Measurements from ENCODE around the gene CAMTA2. TPM values are rescaled to one million over a fixed set of nuclear protein-coding genes. Genes with fewer than 3 reads are reported as not detected.

Gene CAMTA2
- total RNA-seq, 4 donors from 2014 or later: 6.9 to 19.6 (median 13.4) TPM

DNA sequence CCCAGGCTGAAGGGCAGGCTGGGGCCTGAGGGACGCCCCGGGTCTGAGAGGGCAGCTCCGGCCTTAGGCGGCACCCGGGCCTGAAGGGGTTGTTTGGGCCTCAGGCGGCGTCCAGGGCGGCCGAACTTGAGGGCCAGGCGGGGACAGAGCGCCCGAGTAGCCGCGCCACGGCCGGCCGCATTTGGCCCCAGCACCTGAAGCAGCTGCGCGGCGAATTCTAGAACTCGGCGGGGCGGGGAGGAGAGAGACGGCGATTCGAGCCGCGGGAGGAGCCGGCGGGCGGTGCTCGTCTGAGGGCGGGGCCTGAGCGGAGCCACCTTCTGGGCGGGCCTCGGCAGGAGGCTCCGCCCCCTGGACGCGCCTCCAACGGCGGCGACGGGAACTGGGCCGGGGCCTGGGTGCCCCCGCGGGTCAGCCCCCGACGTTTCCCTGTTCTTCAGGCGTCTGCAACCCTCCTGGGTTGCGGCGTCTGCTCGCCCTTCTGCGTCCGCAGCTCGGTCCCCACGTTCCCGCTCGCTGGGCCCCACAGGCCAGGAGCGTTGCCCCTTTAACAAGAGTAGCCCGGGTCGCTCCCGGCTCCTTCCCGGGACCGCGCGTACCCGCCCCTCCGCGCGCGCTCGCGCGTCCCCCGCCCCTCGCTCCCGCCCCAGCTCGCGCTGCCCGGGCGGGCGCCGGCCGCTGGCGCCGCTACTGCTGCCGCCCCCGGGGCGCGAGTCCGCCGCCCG is 10.0 kb upstream of the CAMTA2 start, which contains the start of the genes INCA1 and KIF1C:
INCA1 (minus strand) TSS at position 221 of the 725 bp plus-strand sequence. CDS start 3,085 bp downstream, outside the sequence.
KIF1C (plus strand) TSS at position 649 of the 725 bp plus-strand sequence. CDS start 2,297 bp downstream, outside the sequence.
- peak in 2 of 4 donors; percentile 70 to 74 for TF ChIP-seq POLR2A (IDR thresholded peaks at IDR 0.05)
- TF ChIP-seq, protein P1, sequence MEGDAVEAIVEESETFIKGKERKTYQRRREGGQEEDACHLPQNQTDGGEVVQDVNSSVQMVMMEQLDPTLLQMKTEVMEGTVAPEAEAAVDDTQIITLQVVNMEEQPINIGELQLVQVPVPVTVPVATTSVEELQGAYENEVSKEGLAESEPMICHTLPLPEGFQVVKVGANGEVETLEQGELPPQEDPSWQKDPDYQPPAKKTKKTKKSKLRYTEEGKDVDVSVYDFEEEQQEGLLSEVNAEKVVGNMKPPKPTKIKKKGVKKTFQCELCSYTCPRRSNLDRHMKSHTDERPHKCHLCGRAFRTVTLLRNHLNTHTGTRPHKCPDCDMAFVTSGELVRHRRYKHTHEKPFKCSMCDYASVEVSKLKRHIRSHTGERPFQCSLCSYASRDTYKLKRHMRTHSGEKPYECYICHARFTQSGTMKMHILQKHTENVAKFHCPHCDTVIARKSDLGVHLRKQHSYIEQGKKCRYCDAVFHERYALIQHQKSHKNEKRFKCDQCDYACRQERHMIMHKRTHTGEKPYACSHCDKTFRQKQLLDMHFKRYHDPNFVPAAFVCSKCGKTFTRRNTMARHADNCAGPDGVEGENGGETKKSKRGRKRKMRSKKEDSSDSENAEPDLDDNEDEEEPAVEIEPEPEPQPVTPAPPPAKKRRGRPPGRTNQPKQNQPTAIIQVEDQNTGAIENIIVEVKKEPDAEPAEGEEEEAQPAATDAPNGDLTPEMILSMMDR (IDR thresholded peaks at IDR 0.05): peak in 5 of 6 experiments; percentile 14 to 48 (median 31)
- Histone ChIP-seq H3K27me3 (no peaks in the 10 kb centered on the region), H3K9me3 (no peaks in the 10 kb centered on the region), H3K4me1 (peaks cover 16 to 40% (median 25%) of the 10 kb centered on the region in 3 donors), H3K27ac (peak within 1 kb of the TSS; percentile 91 to 94 (median 93)), H3K4me3 (peak within 1 kb of the TSS; percentile 80 to 98 (median 90)), H3K36me3 (peaks cover 7 to 24% (median 14%) of the 10 kb centered on the region in 3 donors)
- peak; percentile 29 for DNase-seq
- intact Hi-C loops (cut with DNase I): no loop called here
- WGBS, 2 donors: 0% methylated on average over 5 to 18 of the region's 93 CpGs

DNA sequence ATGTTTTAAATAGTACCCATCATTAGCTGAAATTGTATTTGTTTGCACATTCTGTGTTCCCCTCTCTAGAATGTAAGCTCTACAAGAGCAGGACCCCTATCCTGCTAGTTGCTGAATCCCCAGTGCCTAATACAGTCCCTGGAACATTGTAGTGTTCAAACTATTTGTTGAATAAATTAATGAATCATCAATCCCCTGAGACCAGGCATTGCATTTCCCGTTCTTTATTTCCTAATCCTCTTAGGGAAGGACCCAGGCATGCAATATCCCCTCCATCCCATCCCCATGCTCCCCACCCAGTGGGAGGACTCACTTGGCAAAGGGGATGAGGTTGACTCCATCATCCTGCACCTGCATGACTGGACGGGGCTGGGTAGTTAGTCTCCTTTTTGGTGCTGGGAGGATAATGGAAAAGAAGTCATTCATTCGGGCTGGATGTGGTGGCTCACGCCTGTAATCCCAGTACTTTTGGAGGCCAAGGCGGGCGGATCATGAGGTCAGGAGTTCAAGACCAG is 6.7 kb upstream of the CAMTA2 start:
- 72 to 86% methylated on average over 3 to 5 of the region's 6 CpGs for WGBS, 2 donors
- intact Hi-C loops (cut with DNase I): no loop called here

DNA sequence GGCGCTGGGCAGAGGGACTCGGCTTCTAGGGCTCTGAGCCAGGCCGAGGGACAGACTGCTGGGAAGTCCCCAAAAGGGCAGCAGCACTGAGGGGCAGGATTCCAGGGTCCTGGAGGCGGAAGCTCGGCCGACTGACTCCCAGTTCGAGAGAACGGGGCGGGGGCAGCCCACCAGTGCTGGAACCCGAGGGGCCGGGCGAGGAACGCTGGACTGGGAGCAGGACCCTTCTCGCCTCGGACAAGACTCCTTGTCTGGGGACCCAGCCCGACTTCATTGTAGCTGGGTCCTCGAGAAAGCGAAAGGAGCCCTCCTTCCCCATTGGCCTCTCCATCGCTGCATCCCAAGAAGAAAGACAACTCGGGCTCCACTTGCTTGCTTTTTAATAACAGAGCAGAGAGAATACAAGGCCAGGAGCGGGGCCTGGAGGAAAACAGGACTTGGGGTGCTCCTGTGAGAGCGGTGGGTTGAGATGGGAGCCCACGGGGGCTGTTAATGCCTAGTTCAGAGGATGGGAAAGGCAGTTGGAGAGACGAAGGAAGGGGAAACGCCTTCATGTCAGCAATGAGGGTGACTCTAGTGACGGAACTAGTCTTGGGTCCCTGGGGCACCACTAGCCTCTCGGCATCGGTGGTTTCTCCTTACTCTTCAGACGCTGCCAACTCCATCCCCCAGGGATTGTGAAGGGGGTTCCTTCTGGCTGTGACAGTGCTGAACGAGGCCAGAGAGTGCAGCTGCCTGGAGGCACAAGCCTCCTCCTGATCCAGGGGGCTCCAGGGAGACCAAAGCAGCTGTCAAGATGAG is 492 bp upstream of the CAMTA2 start:
- Histone ChIP-seq H3K36me3 (peaks cover 0 to 30% (median 0%) of the 10 kb centered on the region in 3 donors), H3K27me3 (no peaks in the 10 kb centered on the region), H3K9me3 (no peaks in the 10 kb centered on the region), H3K27ac (peak overlapping the region; percentile 91 to 98 (median 96)), H3K4me3 (peak overlapping the region; percentile 62 to 99 (median 87)), H3K4me1 (peaks cover 20 to 37% (median 23%) of the 10 kb centered on the region in 3 donors)
- TF ChIP-seq POLR2A (IDR thresholded peaks at IDR 0.05): no peak
- TF ChIP-seq, protein P1 (IDR thresholded peaks at IDR 0.05): no peak
- no peak for DNase-seq
- 0 to 3% methylated on average over 5 to 12 of the region's 30 CpGs for WGBS, 2 donors
- intact Hi-C loops (cut with DNase I): no loop called here

More for the DNA sequence above, 6.7 kb upstream of the CAMTA2 start:
- TF ChIP-seq POLR2A (IDR thresholded peaks at IDR 0.05): no peak
- TF ChIP-seq, protein P1 (IDR thresholded peaks at IDR 0.05): no peak
- Histone ChIP-seq H3K27me3 (no peaks in the 10 kb centered on the region), H3K4me1 (peaks cover 6 to 24% (median 11%) of the 10 kb centered on the region in 3 donors), H3K27ac (no peak overlapping the region), H3K4me3 (no peak overlapping the region), H3K36me3 (no peaks in the 10 kb centered on the region), H3K9me3 (no peaks in the 10 kb centered on the region)
- DNase-seq: no peak

DNA sequence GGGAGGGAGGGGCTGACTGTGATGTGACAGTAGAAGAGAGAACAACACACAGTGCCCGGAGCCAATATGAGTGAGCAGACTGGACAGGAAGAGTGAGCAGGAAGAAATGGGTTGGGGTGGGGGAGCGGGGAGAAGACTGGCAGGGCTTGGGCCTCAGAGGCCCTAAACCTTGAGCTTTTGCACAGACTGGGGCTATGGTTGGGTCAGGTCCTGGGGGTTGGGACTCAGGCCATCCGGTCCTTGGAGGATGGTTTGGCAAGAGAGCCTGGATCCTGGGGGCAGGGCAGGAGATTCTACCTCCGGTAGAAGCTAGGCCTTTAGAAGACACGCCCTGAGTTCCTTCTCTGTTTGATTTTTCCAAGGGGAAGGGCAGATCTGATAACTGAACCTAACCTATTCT is 1.1 kb downstream of the CAMTA2 start:
- peak overlapping the region; percentile 91 to 98 (median 96) for H3K27ac ChIP-seq
- H3K9me3 ChIP-seq: no peaks in the 10 kb centered on the region
- 23 to 24% methylated on average over 5 of the region's 5 CpGs for WGBS, 2 donors
- H3K4me3 ChIP-seq: peak overlapping the region; percentile 62 to 99 (median 87)
- DNase-seq: no peak
- peaks cover 0 to 46% (median 4%) of the 10 kb centered on the region in 3 donors for H3K36me3 ChIP-seq
- no peaks in the 10 kb centered on the region for H3K27me3 ChIP-seq
- peaks cover 20 to 37% (median 23%) of the 10 kb centered on the region in 3 donors for H3K4me1 ChIP-seq
- intact Hi-C loops (cut with DNase I): no loop called here
- no peak for TF ChIP-seq POLR2A (IDR thresholded peaks at IDR 0.05)
- TF ChIP-seq, protein P1 (IDR thresholded peaks at IDR 0.05): no peak

Data from esophagus squamous epithelium (tissue), 5 donors.